Endometrium (tissue), 2 donors: ENCODE results near the gene IL18.
"Not testable (repeated sequence)": the region's sequence is repeated elsewhere in the genome, so short reads cannot be mapped to it uniquely, and the experiment has no call there.

Source experiments
- FAIRE-seq: peaks from 2 replicates; lab custom pipeline; 2012; peaks lifted over from hg19 to GRCh38; lab: Jason Lieb, UNC
- donor health status: control.
- donor health status: control.

Gene IL18

GRCh38 chr11:112172362-112172994, 8.6 kb upstream of the IL18 start:
- FAIRE-seq = no peak

- FAIRE-seq = no peak
Observed at GRCh38 chr11:112167145-112167544, 3.3 kb upstream of the IL18 start, which contains the start of gene TEX12. TEX12 (plus strand) TSS chr11:112167372; CDS start chr11:112169269, 1,897 bp downstream.

DNA sequence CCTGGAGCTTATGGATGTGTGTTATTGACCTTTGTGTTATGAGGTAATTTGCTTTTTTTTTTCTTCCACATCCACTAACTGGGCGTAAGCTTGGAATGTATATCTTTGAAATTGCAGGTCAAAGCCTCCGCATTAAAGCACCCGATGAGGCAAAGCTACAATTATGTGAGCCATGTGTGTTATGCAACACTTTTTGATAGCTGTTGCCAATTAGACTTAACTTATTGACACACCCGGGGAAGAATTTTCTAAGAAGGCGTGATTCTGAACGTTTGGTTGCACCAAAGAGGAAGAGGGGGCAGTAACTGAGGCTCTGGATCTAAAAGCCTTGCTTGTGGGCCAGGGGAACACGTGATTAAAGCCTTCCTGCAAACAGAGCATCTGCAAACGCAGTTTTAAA, 2.7 kb upstream of the IL18 start:
- FAIRE-seq = no peak

GRCh38 chr11:112165049-112165448, 1.2 kb upstream of the IL18 start:
- FAIRE-seq = no peak

DNA sequence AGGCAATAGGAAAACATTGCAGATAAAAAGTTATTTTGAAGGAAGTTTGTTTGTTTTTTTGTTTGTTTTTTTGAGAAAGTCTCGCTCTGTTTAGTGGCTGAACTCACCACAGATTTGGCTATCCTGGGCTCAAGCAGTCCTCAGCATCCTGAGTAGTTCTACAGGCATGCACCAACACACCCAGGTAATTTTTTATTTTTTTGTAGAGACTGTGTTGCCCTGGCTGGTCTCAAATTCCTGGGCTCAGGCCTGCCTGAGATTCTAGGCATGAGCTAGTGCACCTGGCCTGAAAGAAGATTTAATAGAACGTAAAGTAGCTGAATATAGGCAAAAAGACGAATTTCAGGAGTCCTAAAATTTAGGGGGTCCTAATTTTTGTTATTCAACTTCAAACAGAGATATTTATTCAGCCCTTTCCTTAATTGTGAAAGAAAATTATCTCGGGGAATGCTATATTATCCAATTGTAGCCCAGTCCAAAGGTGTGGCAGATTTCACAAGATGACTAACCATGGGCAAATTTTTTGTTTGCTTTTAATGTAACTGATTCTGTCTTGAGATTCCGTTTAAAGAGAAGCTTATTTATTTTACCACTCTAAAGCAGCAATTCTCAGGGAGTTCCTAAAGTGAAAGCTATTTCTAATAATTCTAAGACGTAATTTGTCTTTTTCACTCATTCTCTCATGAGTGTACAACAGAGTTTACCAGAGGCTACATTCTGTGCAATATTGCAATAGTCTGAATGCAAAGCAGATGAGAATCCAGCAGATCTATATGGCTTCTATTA, 940 bp downstream of the IL18 start:
- FAIRE-seq = no peak

DNA sequence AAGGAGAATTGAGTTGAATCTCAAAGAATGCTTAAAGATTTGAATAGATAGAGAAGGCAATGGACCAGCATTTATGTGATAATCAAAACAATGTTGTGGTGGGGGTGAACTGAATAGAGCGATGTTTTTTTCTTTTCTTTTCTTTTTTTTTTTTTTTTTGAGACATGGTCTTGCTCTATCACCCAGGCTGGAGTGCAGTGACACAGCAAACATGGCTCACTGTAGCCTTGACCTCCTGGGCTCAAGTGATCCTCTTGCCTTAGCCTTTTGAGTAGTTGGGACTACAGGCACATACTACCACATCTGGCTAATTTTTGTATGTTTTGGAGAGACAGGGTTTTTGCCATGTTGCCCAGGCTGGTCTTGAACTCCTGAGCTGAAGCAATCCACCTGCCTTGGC, 1.7 kb downstream of the IL18 start:
- not testable (repeated sequence) for FAIRE-seq

DNA sequence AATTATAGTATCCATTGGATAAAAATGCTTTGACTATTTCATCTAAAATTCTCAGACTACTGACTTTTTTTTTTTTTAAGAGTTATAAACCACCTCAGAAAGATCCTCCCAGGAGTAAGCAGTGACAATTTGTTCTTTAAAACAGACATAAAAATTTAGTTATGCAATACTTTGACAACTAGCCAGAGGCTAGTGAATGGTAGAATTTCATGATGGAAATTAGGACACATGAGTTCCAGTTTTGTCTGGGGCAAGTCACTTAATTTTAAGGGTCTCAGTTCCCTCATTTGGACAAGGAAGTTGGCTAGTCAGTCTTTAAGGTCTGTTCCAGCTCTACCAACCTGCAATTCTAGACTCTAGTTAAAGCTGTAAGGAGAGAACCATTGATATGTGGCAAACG, 2.9 kb downstream of the IL18 start:
- no peak for FAIRE-seq

DNA sequence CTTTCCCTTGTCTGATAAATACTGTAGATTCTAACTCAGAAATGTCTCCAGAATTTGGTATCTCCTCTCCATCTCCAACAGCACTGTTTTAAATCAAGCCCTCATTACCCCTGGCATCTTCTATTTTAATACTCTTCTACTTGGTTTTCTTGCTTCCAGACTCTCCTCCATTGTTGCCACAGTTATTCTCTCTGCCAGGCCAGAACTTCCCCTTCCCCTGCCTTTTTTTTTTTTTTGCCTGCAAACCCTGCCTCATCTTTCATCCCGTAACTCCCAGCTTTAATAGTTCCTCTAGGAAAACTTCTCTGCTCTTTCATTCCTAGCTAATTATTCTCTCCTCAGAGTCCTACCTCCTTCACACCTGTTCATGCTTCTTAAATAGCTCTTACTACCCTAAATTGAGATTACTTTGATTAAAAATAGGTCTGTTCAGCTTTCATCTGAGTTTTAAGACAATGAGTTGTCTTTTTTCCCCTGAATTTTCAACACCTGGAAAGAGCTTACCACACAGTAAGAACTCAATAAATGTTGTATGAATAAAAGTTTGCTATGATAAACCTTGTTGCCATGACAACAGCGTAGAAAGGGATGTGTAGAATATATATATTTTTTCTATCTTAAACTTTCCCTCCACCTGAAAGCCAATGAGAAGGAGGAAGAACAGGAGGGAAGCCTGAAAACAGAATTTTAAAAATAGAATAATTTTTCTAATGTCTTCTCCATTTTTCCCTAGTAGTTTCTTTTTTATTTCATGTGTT, 3.6 kb downstream of the IL18 start:
- FAIRE-seq = no peak

DNA sequence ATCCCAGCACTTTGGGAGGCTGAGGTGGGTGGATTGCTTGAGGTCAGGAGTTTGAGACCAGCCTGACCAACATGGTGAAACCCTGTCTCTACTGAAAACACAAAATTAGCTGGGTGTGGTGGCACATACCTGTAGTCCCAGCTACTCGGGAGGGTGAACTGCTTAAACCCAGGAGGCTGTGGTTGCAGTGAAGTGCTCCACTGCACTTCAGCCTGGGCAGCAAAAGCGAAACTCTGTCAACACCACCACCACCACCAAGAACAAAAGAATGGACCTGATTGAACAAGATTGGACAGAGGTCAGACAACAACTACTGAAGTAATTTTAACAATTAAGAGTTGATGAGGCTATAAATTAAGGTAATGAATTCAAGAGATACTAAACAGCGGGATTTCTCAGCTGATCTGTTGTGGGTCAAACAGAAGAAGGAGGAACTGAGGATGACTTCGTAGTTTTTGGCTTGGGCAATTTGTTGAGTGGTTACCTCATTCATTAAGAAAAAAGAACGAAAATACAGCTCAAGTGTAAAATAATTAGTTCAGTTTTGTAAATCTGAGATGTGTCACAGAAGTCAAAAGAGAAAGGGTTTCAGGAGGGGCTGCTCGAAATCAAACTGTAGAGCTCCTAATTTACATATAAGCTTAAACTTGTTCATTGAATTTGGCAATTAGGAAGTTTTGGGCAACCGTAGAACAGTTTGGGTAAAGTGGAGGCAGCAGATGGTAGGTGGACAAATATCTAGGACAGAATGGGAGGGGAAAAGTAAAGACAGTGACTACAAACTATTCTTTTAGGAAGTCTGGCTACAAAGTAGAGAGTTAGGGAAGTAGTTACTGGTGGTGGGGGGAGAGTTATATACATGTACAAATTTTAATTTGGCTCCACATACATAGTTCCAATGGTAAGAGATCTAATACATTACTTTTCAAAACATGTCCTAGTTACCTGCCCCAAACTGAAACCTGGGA, 4.5 kb downstream of the IL18 start:
- FAIRE-seq = no peak

GRCh38 chr11:112156956-112157766, 6.7 kb downstream of the IL18 start:
- no peak for FAIRE-seq

- peak; percentile 58 for FAIRE-seq
Observed at GRCh38 chr11:112156153-112156955, 7.5 kb downstream of the IL18 start.

GRCh38 chr11:112150517-112150916, 13.4 kb downstream of the IL18 start:
- FAIRE-seq = no peak

GRCh38 chr11:112143597-112143996, 20.3 kb downstream of the IL18 start:
- no peak for FAIRE-seq

- no peak for FAIRE-seq
Observed at GRCh38 chr11:112134473-112134872, 29.4 kb downstream of the IL18 start.

DNA sequence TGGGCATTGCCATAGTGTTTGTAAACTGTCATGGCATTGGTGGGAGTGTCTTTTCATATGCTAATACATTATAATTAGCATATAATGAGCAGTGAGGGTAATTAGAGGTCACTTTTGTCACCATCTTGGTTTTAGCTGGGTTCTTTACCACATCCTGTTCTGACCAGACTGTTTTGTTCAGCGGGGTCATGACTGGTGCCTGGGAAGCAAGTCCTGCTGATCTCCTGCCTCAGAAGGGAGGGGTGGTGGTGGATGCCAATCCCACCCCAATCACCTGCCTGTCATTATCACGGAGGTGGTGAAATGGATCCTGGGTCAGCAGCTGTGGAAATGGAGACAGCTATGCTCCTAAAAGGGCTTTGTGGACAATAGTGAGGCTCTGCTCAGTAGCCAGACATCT, 31.2 kb downstream of the IL18 start:
- no peak for FAIRE-seq

DNA sequence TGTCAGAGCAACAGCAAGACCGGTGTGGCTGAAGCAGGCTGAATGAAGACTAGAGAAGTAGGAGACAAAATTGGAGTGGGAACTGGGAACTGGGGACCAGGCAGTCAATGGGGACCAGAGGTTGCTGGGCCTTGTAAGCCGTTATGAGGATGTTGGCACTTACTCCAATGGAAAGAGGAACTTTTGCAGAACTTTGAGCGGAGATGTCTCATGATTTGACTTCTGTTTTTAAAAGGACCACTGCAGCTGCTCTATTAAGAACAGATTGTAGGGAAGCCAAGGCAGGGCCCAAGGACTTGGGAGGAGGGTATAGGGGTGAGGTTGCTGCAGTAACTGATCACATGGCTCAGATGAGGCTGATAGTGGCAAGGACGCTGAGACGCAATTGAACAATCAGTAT, 34.2 kb downstream of the IL18 start:
- no peak for FAIRE-seq

DNA sequence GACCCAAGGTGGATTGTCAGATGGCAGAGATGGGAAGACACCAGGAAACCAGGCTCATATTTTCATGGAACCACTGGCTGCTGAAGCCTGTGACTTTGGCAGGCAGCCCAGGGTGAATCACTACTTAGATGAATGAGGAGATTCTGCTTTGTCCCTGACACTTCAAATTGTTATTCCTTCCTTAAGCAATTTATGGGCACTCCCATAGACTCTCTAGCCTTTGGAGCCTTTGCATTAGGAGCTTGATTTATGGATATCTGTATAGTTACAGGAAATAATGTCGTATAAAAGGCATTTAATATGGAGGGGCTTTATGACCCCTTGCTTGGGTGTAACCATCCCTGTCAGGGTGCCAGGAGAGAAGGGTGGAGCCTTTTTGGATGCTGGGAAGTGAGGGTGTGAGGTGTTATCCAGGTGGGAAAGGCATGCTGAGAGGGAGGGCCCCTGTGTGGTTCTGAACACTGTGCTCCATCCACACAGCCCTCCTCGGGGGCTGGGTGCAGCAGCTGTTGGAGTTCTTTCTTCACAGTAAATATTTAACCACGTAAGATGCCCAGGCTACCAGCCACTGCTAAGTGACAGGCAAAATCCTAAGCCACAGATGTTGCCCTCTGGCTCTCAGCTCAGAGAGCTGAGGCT, 35.3 kb downstream of the IL18 start:
- FAIRE-seq = no peak

GRCh38 chr11:112127056-112127455, 36.8 kb downstream of the IL18 start:
- no peak for FAIRE-seq

DNA sequence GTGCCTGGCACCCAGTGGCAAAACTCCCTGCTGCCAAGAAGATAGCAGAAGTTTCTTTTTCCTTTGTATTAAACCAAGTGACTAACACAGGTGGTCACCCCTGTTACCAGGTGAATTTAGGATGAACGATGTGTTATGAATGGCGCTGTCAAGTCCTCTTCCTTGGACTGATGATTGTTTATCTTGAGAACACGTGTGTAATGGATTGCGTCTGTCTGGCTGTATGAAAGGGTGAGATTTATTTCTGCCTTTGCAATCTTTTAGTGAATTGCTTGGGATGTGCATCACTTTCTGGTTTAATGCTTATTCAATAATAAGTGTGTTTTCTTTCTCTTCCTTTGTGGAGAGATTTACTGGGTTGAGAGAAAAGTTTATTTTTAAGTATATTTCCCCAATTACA, 40.8 kb downstream of the IL18 start:
- FAIRE-seq = no peak
